Hematopoietic multipotent progenitor cell treated with erythropoietin and hydrocortisone succinate and interleukin-3 and kit ligand, for 15 days (in vitro differentiated cells): ENCODE data around the gene PCDH11X.
"Not testable (repeated sequence)": the region's sequence is repeated elsewhere in the genome, so short reads cannot be mapped to it uniquely, and the experiment has no call there.

Experiments
- DNase-seq: peaks from one replicate; pipeline ENCODE4 v3.0.0-alpha.2; 2015; ENCODE audit warnings: low spot score

The PCDH11X gene, protein sequence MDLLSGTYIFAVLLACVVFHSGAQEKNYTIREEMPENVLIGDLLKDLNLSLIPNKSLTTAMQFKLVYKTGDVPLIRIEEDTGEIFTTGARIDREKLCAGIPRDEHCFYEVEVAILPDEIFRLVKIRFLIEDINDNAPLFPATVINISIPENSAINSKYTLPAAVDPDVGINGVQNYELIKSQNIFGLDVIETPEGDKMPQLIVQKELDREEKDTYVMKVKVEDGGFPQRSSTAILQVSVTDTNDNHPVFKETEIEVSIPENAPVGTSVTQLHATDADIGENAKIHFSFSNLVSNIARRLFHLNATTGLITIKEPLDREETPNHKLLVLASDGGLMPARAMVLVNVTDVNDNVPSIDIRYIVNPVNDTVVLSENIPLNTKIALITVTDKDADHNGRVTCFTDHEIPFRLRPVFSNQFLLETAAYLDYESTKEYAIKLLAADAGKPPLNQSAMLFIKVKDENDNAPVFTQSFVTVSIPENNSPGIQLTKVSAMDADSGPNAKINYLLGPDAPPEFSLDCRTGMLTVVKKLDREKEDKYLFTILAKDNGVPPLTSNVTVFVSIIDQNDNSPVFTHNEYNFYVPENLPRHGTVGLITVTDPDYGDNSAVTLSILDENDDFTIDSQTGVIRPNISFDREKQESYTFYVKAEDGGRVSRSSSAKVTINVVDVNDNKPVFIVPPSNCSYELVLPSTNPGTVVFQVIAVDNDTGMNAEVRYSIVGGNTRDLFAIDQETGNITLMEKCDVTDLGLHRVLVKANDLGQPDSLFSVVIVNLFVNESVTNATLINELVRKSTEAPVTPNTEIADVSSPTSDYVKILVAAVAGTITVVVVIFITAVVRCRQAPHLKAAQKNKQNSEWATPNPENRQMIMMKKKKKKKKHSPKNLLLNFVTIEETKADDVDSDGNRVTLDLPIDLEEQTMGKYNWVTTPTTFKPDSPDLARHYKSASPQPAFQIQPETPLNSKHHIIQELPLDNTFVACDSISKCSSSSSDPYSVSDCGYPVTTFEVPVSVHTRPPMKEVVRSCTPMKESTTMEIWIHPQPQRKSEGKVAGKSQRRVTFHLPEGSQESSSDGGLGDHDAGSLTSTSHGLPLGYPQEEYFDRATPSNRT (N-terminal part only)

GRCh38 chrX:91779135-91779534 lies at the start of gene PCDH11X:
Gene PCDH11X (plus strand): TSS chrX:91779375. CDS start chrX:91835505, 56,130 bp downstream.
- DNase-seq, result not testable (repeated sequence)

DNA sequence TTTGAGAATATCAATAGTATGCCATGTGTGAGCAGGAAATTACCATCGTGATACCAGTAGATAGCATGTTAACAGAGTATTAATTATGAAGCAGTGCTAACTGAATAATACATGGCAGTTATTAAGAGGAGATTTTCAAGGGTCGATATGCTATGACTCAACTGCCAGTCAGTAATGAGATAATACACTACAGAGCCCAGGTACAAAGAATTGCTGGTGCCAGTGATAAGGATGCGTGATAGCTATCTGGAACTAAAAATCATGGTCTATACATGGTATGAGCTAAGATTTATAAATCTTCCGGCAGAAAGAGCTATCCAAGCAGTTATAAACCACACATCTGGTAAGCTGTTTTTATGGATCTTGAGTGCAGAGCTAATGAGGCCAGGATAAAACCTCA lies 31.7 kb upstream of the PCDH11X start:
- DNase-seq, result not testable (repeated sequence)

DNA sequence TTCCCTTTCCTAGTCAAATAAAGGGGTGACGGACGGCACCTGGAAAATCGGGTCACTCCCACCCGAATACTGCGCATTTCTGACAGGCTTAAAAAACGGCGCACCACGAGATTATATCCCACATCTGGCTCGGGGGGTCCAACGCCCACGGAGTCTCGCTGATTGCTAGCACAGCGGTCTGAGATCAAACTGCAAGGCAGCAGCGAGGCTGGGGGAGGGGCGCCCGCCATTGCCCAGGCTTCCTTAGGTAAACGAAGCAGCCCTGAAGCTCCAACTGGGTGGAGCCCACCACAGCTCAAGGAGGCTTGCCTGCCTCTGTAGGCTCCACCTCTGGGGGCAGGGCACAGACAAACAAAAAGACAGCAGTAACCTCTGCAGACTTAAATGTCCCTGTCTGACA lies 26.2 kb upstream of the PCDH11X start:
- DNase-seq, result not testable (repeated sequence)

DNA sequence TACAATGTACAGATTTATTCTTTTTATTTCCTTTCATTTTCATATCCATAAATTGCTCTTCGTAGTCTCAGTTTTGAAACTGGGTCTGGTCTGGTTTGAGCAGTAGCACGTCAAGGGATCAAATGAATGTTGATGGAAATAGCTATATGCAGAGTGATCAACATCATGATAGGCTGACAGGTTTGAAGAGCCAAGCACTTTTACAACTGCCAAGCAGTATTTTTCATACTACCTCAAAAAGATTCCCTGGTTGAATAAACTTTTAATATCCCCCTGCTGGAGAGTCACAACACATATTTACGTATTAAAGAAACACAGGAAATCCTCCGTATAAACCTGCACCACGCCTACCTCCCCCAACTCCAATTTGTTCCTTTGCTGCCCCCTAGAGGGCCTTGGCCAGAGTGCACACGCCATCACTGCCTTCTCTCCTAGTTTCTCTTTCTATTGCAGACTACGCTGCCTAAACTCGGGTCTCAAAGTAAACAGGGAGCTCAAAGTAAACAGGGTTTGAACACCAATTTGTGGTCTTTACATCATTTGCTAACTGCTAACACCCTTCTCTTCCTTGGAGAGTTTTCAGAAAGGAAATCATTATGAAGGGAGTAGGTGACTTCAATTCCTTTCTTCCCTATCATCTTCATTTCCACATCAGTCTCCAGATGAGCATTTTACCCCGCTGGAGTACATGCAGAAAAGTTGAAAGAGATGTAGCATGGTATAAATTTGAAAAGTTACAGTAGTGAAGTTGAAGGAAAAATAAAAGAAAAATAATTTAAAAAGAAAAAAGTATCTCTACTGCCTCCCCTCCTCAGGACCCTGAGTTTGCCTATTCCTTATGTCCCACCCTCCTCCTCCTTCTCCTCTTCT lies 8.3 kb upstream of the PCDH11X start:
- DNase-seq, result not testable (repeated sequence)

DNA sequence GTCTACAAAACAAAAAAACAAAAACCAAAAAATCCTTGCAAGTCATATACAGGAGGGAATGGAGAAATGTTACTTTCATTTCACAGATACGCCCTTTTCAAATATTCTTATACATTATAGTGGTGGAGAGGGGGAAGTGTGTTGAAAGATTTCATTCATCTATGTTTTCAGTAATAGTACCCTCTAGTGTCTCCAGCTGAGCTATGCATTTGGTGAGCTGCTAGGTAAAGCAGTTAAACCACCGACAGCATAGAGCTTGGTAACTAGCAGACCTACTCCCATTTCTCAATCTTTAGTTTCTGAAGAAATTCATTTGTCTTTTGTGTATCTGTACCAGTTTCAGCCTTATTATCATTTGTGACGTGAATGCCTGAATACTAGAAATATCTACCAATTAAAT lies 5.2 kb upstream of the PCDH11X start:
- not testable (repeated sequence) for DNase-seq

GRCh38 chrX:91780008-91780407 lies 833 bp downstream of the PCDH11X start:
- DNase-seq, result not testable (repeated sequence)

GRCh38 chrX:91780698-91781097 lies 1.5 kb downstream of the PCDH11X start:
- DNase-seq, result not testable (repeated sequence)

- not testable (repeated sequence) for DNase-seq
Observed at GRCh38 chrX:91781553-91782298, 2.6 kb downstream of the PCDH11X start.

GRCh38 chrX:91782825-91783224 lies 3.6 kb downstream of the PCDH11X start:
- DNase-seq, result not testable (repeated sequence)

DNA sequence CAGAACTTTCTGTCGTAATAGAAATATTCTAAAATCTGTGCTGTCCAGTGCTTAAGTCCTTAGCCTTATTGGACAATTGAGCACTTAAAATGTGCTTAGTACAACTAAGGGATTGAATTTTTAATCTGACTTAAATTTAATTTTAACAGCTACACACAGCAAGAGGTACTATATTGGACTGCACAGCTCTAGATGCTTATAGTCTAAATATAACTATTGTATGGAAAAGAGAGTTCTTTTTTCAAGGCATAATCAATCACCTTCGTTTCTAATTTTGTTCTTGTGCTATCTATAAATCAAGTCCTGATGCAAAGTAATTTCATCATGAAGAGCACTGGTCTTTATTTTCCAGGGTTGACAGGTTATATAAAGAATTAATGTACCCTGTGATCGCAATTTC lies 38.4 kb downstream of the PCDH11X start:
- DNase-seq, result not testable (repeated sequence)

DNA sequence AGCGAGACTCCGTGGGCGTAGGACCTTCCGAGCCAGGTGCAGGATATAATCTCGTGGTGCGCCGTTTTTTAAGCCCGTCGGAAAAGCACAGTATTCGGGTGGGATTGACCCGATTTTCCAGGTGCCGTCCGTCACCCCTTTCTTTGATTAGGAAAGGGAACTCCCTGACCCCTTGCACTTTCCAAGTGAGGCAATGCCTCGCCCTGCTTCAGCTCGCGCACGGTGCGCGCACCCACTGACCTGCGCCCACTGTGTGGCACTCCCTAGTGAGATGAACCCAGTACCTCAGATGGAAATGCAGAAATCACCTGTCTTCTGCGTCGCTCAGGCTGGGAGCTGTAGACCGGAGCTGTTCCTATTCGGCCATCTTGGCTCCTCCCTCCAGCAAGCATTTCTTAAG lies 46.1 kb downstream of the PCDH11X start:
- DNase-seq, result not testable (repeated sequence)
